HCT116 (cell line): ENCODE data around the gene DUSP16. TPM values are rescaled to one million over a fixed set of nuclear protein-coding genes. Genes with fewer than 3 reads are reported as not detected.

Experiments
- ATAC-seq: fragments of 200-7000 bp; cut with Tn5 transposase; 2 replicates; pipeline ENCODE4 v1.9.1; 2020; ENCODE audit warnings: mild to moderate bottlenecking, moderate library complexity
- BruUV-seq: library from RNA; stranded (reverse); fragments of 400-500 nt; replicated peaks from 2 replicates; lab custom pipeline; 2021; lab: Mats Ljungman, UMichigan
- CTCF ChIA-PET: fragments of 300-600 bp; sonication (Branson Sonifier 250); formaldehyde crosslinking; loops from one replicate; lab custom pipeline; 2021; ENCODE audit warnings: antibody characterized with exemption; lab: Charles Lee
- POLR2A ChIA-PET: fragments of 300-600, 350-600 bp; sonication (Branson Sonifier 250); formaldehyde crosslinking; loops from one replicate; lab custom pipeline; 2021; ENCODE audit warnings: antibody characterized with exemption; lab: Charles Lee
- RAD21 ChIA-PET, 2 experiments: fragments of 300-600 bp; sonication (Branson Sonifier 250); formaldehyde crosslinking; loops; one replicate each; lab custom pipeline; 2023; ENCODE audit warnings: low total read pairs in 2 of 2; ENCODE audit not compliant: uncharacterized antibody in 2 of 2, unreplicated experiment in 2 of 2, low non-redundant PET in 1 of 2; lab: Charles Lee
- DNase-seq: peaks from one replicate; pipeline ENCODE4 v3.0.0-alpha.2; 2010; ENCODE audit warnings: low read depth, low spot score
- H2AFZ ChIP-seq: fragments of 200-600 bp; shearing (Covaris generic), sonication (generic); 2 replicates; pipeline ENCODE4 v1.6.1; 2017; ENCODE audit warnings: low read depth, mixed run types, mixed read lengths, antibody characterized with exemption, low read length; ENCODE audit not compliant: poor library complexity, severe bottlenecking
- H3K27ac ChIP-seq: 2 replicates; pipeline ENCODE4 v1.5.1; 2012; ENCODE audit warnings: low read depth, low read length
- H3K27me3 ChIP-seq: fragments of 200-600 bp; sonication (generic); 2 replicates; pipeline ENCODE4 v1.6.1; 2016; ENCODE audit warnings: mixed run types, low read length, mixed read lengths; ENCODE audit not compliant: insufficient read depth
- H3K36me3 ChIP-seq, 2 experiments: fragments of 200-500 bp in 1 of 2; fragments of 200-600 bp in 1 of 2; sonication (Bioruptor generic) in 1 of 2; sonication (generic) in 1 of 2; 2 replicates each; pipeline versions ENCODE4 v1.5.1 to v1.6.1; 2014 to 2016; ENCODE audit warnings: low read length in 2 of 2, inconsistent platforms in 1 of 2, mixed read lengths in 1 of 2, mixed run types in 1 of 2; ENCODE audit not compliant: insufficient read depth in 2 of 2, control insufficient read depth in 1 of 2
- H3K4me1 ChIP-seq, 2 experiments: fragments of 200-600 bp in 1 of 2; sonication (generic) in 1 of 2; 2 replicates each; pipeline versions ENCODE4 v1.5.1 to v1.6.1; 2012 to 2017; ENCODE audit warnings: low read length in 2 of 2, inconsistent platforms in 1 of 2, mild to moderate bottlenecking in 1 of 2, mixed read lengths in 1 of 2, mixed run types in 1 of 2, moderate library complexity in 1 of 2; ENCODE audit not compliant: insufficient read depth in 2 of 2, control insufficient read depth in 1 of 2
- H3K4me2 ChIP-seq: fragments of 200-600 bp; sonication (generic); 2 replicates; pipeline ENCODE4 v1.6.1; 2017; ENCODE audit warnings: mixed run types, low read length, mixed read lengths
- H3K4me3 ChIP-seq, 2 experiments: fragments of 200-600 bp in 1 of 2; sonication (generic) in 1 of 2; replicated peaks in 1 of 2; 2 replicates each; pipeline ENCODE4 v1.5.1; 2011 to 2016; ENCODE audit warnings: low read length in 2 of 2, control low read depth in 1 of 2, low read depth in 1 of 2, mild to moderate bottlenecking in 1 of 2, mixed read lengths in 1 of 2, mixed run types in 1 of 2
- H3K79me2 ChIP-seq: fragments of 200-600 bp; sonication (generic); 2 replicates; pipeline ENCODE4 v1.6.1; 2017; ENCODE audit warnings: mild to moderate bottlenecking, mixed run types, low read length, moderate library complexity, mixed read lengths; ENCODE audit not compliant: insufficient read depth
- H3K9ac ChIP-seq: fragments of 200-600 bp; sonication (generic); 2 replicates; pipeline ENCODE4 v1.6.1; 2016; ENCODE audit warnings: low read length, mixed read lengths
- H3K9me2 ChIP-seq: fragments of 200-600 bp; sonication (generic), shearing (Covaris generic); 2 replicates; pipeline ENCODE4 v1.6.1; 2017; ENCODE audit warnings: mixed run types, mild to moderate bottlenecking, moderate library complexity; ENCODE audit not compliant: insufficient read depth
- H3K9me3 ChIP-seq, 2 experiments: fragments of 200-500 bp in 1 of 2; fragments of 200-600 bp in 1 of 2; sonication (Bioruptor generic) in 1 of 2; sonication (generic) in 1 of 2; 2 replicates each; pipeline ENCODE4 v1.6.1; 2014 to 2017; ENCODE audit warnings: low read length in 2 of 2, mixed read lengths in 2 of 2, inconsistent platforms in 1 of 2, low read depth in 1 of 2, mild to moderate bottlenecking in 1 of 2, mixed run types in 1 of 2, moderate library complexity in 1 of 2; ENCODE audit not compliant: control insufficient read depth in 1 of 2, insufficient read depth in 1 of 2
- H4K20me1 ChIP-seq: fragments of 200-600 bp; sonication (generic), shearing (Covaris generic); 2 replicates; pipeline ENCODE4 v1.6.1; 2017; ENCODE audit warnings: mixed run types, mild to moderate bottlenecking, moderate library complexity; ENCODE audit not compliant: insufficient read depth
- CEBPB ChIP-seq: IDR thresholded peaks from 2 replicates; pipeline ENCODE4 v1.6.1; 2012; ENCODE audit warnings: low read depth
- EZH2phosphoT487 ChIP-seq: fragments of 200-600 bp; IDR thresholded peaks from 2 replicates; pipeline ENCODE4 v1.6.1; 2018; ENCODE audit warnings: antibody characterized with exemption, borderline replicate concordance
- JUND ChIP-seq: IDR thresholded peaks from 2 replicates; pipeline ENCODE4 v1.6.1; 2012
- POLR2AphosphoS5 ChIP-seq: IDR thresholded peaks from 2 replicates; pipeline ENCODE4 v1.6.1; 2011; ENCODE audit warnings: mild to moderate bottlenecking, low read depth, low read length, moderate library complexity
- RAD21 ChIP-seq: IDR thresholded peaks from 2 replicates; pipeline ENCODE4 v1.6.1; 2012; ENCODE audit warnings: low read depth, mild to moderate bottlenecking
- SP1 ChIP-seq: IDR thresholded peaks from 2 replicates; pipeline ENCODE4 v1.6.1; 2012; ENCODE audit warnings: low read depth
- ZNF274 ChIP-seq: fragments of 200-500 bp; sonication (Bioruptor generic); IDR thresholded peaks from 2 replicates; pipeline ENCODE4 v1.6.1; 2014; ENCODE audit warnings: mild to moderate bottlenecking, low read depth, low read length, inconsistent platforms
- intact Hi-C: fragments of 100-400 bp; cut with micrococcal nuclease; formaldehyde crosslinking; loops from 2 replicates; pipeline ENCODE4 v1.10.0; 2022
- total RNA-seq: library from RNA; stranded (reverse); gene quantifications from one replicate; pipeline ENCODE4 v1.2.1, GENCODE V29; 2021; ENCODE audit not compliant: unreplicated experiment
- TF ChIP-seq, protein P1 (sequence below): IDR thresholded peaks from 2 replicates; pipeline ENCODE4 v1.6.1; 2012
- TF ChIP-seq, protein P2 (sequence below): IDR thresholded peaks from 2 replicates; pipeline ENCODE4 v1.6.1; 2012; ENCODE audit warnings: low read depth
- TF ChIP-seq, protein P3 (sequence below): IDR thresholded peaks from 2 replicates; pipeline ENCODE4 v1.6.1; 2012

Gene DUSP16
- total RNA-seq, 1 experiment from 2014 or later: 13.4 TPM

DNA sequence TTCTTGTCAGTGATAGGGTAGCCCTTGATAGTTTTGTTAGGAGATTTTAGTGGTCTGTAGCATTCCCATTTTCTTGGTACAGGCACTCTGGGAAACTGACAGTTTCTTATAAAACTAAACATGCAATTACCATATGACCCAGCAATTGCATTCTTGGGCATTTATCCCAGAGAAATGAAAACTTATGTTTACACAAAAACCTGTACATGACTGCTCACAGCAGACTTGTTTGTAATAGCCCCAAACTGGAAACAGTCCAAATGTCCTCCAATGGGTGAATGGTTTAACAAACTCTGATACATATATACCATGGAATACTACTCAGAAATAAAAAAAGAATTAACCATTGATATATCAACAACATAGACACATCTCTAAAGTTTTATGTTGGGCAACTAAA, 130.3 kb downstream of the DUSP16 start:
- Histone ChIP-seq H4K20me1 (no peaks in the 10 kb centered on the region), H3K27me3 (no peaks in the 10 kb centered on the region), H3K4me1 (no peaks in the 10 kb centered on the region), H3K36me3 (no peaks in the 10 kb centered on the region), H3K79me2 (no peaks in the 10 kb centered on the region), H3K9me3 (no peaks in the 10 kb centered on the region), H3K27ac (no peak overlapping the region), H2AFZ (no peak overlapping the region), H3K9ac (no peak overlapping the region), H3K4me3 (no peak overlapping the region), H3K9me2 (no peaks in the 10 kb centered on the region), H3K4me2 (no peak overlapping the region)
- ATAC-seq (no peak), DNase-seq (no peak)
- ChIA-PET RAD21 (interaction anchor here in 1 of 2 experiments (0.7 kb wide), 1 partner anchor 277 kb away, joined by 3 read pairs; no protein-coding TSS in a partner anchor), POLR2A (no interaction called here), CTCF (no interaction called here)
- TF ChIP-seq, protein P1, sequence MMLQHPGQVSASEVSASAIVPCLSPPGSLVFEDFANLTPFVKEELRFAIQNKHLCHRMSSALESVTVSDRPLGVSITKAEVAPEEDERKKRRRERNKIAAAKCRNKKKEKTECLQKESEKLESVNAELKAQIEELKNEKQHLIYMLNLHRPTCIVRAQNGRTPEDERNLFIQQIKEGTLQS: no peak
- TF ChIP-seq EZH2phosphoT487 (no peak), CEBPB (no peak)
- BruUV-seq: no TSS peak
- intact Hi-C loops: no loop called here

DNA sequence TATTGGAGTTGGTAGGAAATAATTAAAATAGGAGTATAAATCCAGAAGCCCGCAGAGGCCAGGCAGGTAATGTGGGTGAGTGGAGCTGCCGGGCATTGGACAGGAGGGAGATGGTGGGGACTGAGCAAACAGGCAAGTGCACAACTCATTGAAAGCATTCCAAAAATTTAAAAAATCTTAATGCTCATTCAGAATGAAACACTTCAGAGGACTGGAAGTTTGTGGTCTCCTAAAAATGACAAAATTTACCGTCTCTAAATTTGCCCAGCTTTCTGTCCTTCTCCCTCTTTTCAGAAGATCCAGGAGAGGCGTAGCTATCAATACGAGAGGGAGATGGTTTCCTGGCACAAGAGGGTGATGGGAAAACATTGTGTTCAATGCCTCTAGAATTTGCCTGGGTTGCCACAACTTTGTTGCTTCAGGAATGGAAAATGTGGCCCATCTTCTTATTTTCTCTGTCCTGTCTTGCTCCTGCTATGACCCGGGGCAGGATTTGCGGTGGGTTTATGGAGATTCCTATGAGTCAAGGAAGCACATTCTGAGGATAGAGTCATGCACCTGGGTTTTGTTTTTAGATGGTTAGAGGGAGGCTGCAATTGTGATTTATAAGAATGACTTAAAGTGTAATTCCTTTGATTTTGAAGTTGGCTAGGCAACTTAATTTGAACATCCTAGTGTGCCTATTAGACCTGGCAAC, 133.6 kb downstream of the DUSP16 start:
- Histone ChIP-seq H3K4me1 (no peaks in the 10 kb centered on the region), H3K9me3 (no peaks in the 10 kb centered on the region), H3K9me2 (no peaks in the 10 kb centered on the region), H3K27ac (no peak overlapping the region), H2AFZ (no peak overlapping the region), H3K9ac (no peak overlapping the region), H3K36me3 (no peaks in the 10 kb centered on the region), H4K20me1 (no peaks in the 10 kb centered on the region), H3K4me3 (no peak overlapping the region), H3K4me2 (no peak overlapping the region), H3K27me3 (no peaks in the 10 kb centered on the region), H3K79me2 (no peaks in the 10 kb centered on the region)
- intact Hi-C loops: no loop called here
- DNase-seq (no peak), ATAC-seq (no peak)
- ChIA-PET CTCF (no interaction called here), POLR2A (no interaction called here), RAD21 (no interaction called here)
- no TSS peak for BruUV-seq
- no peak for TF ChIP-seq POLR2AphosphoS5
- TF ChIP-seq, protein P2, sequence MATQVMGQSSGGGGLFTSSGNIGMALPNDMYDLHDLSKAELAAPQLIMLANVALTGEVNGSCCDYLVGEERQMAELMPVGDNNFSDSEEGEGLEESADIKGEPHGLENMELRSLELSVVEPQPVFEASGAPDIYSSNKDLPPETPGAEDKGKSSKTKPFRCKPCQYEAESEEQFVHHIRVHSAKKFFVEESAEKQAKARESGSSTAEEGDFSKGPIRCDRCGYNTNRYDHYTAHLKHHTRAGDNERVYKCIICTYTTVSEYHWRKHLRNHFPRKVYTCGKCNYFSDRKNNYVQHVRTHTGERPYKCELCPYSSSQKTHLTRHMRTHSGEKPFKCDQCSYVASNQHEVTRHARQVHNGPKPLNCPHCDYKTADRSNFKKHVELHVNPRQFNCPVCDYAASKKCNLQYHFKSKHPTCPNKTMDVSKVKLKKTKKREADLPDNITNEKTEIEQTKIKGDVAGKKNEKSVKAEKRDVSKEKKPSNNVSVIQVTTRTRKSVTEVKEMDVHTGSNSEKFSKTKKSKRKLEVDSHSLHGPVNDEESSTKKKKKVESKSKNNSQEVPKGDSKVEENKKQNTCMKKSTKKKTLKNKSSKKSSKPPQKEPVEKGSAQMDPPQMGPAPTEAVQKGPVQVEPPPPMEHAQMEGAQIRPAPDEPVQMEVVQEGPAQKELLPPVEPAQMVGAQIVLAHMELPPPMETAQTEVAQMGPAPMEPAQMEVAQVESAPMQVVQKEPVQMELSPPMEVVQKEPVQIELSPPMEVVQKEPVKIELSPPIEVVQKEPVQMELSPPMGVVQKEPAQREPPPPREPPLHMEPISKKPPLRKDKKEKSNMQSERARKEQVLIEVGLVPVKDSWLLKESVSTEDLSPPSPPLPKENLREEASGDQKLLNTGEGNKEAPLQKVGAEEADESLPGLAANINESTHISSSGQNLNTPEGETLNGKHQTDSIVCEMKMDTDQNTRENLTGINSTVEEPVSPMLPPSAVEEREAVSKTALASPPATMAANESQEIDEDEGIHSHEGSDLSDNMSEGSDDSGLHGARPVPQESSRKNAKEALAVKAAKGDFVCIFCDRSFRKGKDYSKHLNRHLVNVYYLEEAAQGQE: no peak
- TF ChIP-seq, protein P3, sequence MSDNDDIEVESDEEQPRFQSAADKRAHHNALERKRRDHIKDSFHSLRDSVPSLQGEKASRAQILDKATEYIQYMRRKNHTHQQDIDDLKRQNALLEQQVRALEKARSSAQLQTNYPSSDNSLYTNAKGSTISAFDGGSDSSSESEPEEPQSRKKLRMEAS: no peak
- no peak for TF ChIP-seq SP1
- no peak for TF ChIP-seq CEBPB
- no peak for TF ChIP-seq JUND
- TF ChIP-seq ZNF274: no peak
- TF ChIP-seq, protein P1: no peak
- TF ChIP-seq RAD21: no peak
